ENCODE measurements around the gene TENT5A.

Gene TENT5A

GRCh38 chr6:81788748-81789147, 36.3 kb upstream of the TENT5A start:
- DNase-seq, result no peak
- Histone ChIP-seq H3K9me3 (ENCODE audit: severe bottlenecking) (no peaks in the 10 kb centered on the region), H3K27me3 (ENCODE audit: insufficient read depth, low read depth, severe bottlenecking) (no peaks in the 10 kb centered on the region), H3K27ac (no peak overlapping the region), H3K36me3 (no peaks in the 10 kb centered on the region), H3K4me3 (ENCODE audit: low read depth, low read length) (no peak overlapping the region)
- TF ChIP-seq CTCF (IDR thresholded peaks at IDR 0.05; ENCODE audit: low read depth, low read length), result no peak

- no peak for DNase-seq
- no peak for TF ChIP-seq CTCF (IDR thresholded peaks at IDR 0.05; ENCODE audit: low read depth, low read length)
- H3K9me3 ChIP-seq (ENCODE audit: severe bottlenecking), result no peaks in the 10 kb centered on the region
- no peaks in the 10 kb centered on the region for H3K36me3 ChIP-seq
- H3K4me3 ChIP-seq (ENCODE audit: low read depth, low read length), result no peak overlapping the region
- no peaks in the 10 kb centered on the region for H3K27me3 ChIP-seq (ENCODE audit: insufficient read depth, low read depth, severe bottlenecking)
- no peak overlapping the region for H3K27ac ChIP-seq
Observed at GRCh38 chr6:81787313-81788068, 35.0 kb upstream of the TENT5A start.

GRCh38 chr6:81786150-81786549, 33.7 kb upstream of the TENT5A start:
- Histone ChIP-seq H3K27ac (no peak overlapping the region), H3K27me3 (ENCODE audit: insufficient read depth, low read depth, severe bottlenecking) (no peaks in the 10 kb centered on the region), H3K9me3 (ENCODE audit: severe bottlenecking) (no peaks in the 10 kb centered on the region), H3K36me3 (no peaks in the 10 kb centered on the region), H3K4me3 (ENCODE audit: low read depth, low read length) (no peak overlapping the region)
- no peak for TF ChIP-seq CTCF (IDR thresholded peaks at IDR 0.05; ENCODE audit: low read depth, low read length)
- DNase-seq, result no peak

- Histone ChIP-seq H3K4me3 (ENCODE audit: low read depth, low read length) (no peak overlapping the region), H3K27ac (no peak overlapping the region), H3K36me3 (no peaks in the 10 kb centered on the region), H3K9me3 (ENCODE audit: severe bottlenecking) (no peaks in the 10 kb centered on the region), H3K27me3 (ENCODE audit: insufficient read depth, low read depth, severe bottlenecking) (no peaks in the 10 kb centered on the region)
- DNase-seq, result no peak
- no peak for TF ChIP-seq CTCF (IDR thresholded peaks at IDR 0.05; ENCODE audit: low read depth, low read length)
Observed at GRCh38 chr6:81785377-81785776, 32.9 kb upstream of the TENT5A start.

- DNase-seq, result no peak
- Histone ChIP-seq H3K27ac (no peak overlapping the region), H3K4me3 (ENCODE audit: low read depth, low read length) (no peak overlapping the region), H3K36me3 (no peaks in the 10 kb centered on the region), H3K9me3 (ENCODE audit: severe bottlenecking) (no peaks in the 10 kb centered on the region), H3K27me3 (ENCODE audit: insufficient read depth, low read depth, severe bottlenecking) (no peaks in the 10 kb centered on the region)
- no peak for TF ChIP-seq CTCF (IDR thresholded peaks at IDR 0.05; ENCODE audit: low read depth, low read length)
Observed at GRCh38 chr6:81783893-81784292, 31.4 kb upstream of the TENT5A start.

DNA sequence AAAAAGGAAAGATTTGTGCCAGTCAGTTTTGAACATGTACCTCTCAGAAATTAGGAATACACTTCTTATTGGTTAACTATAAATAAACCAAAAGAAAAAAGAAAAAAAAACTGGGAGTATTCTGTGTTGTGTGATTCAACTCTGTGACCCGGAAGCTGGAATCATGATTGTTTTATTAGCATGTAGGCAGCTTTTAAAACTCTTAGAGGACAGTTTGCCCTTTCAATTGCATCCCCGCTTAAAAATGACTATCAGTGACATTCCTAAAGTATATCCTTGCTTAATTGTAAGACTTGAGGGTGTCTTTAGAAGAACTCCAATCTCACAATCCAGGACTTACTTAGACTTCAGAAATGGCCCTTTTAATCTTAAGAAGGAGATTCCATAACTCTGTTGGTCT, 29.1 kb upstream of the TENT5A start:
- no peak for TF ChIP-seq CTCF (IDR thresholded peaks at IDR 0.05; ENCODE audit: low read depth, low read length)
- H3K27me3 ChIP-seq (ENCODE audit: insufficient read depth, low read depth, severe bottlenecking), result no peaks in the 10 kb centered on the region
- no peaks in the 10 kb centered on the region for H3K36me3 ChIP-seq
- H3K9me3 ChIP-seq (ENCODE audit: severe bottlenecking), result no peaks in the 10 kb centered on the region
- DNase-seq, result no peak
- H3K27ac ChIP-seq, result no peak overlapping the region
- no peak overlapping the region for H3K4me3 ChIP-seq (ENCODE audit: low read depth, low read length)

All from WERI-Rb-1 (cell line).